ENCODE measurements around the gene ANAPC1.
A peak's percentile ranks its signal among the peaks of the same experiment; 100 is the strongest.
"Not testable (repeated sequence)": the region's sequence is repeated elsewhere in the genome, so short reads cannot be mapped to it uniquely, and the experiment has no call there.

Gene ANAPC1

DNA sequence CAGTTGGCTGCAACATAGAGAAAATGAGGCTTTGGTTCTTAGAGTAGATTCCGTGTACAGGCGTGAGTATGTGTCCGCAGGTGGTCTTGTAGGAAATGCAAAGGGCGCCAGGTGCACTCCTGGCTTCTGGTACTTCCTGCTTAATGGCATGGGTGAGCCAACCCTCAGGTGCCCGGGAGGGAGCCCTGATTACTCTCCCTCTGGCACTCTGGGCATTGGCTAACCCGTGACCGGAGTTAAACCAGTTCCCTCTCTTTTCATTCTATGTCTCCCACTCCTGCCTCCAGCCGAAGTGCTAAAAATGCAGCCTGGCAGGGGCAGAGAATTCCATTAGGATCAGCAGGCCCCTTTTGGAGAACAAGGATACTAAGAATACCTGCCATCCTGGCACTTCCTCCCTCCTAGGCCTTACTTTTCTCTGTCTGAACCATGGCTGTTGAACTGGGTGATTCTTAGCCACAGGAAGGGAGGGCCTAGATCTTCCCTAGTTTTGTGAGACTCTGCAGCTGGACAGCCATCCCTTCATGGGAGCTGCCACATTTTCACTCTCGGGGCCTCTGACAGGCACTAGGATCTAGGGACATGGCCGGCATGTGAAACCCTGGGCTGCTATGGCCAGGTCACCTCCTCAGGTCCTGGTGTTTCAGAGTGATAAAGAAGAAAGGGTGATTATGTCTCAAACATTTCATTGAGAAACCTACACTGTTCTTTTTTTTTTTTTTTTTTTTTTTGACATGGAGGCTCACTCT, 20.9 kb upstream of the ANAPC1 start:
- no peak for DNase-seq (ENCODE audit: low read depth in 2 of 2, low spot score in 1 of 2)

- no peak for DNase-seq (ENCODE audit: low read depth in 2 of 2, low spot score in 1 of 2)
Observed at GRCh38 chr2:111903930-111904439, 20.0 kb upstream of the ANAPC1 start.

GRCh38 chr2:111903516-111903915, 19.5 kb upstream of the ANAPC1 start:
- no peak for DNase-seq (ENCODE audit: low read depth in 2 of 2, low spot score in 1 of 2)

GRCh38 chr2:111900859-111901258, 16.9 kb upstream of the ANAPC1 start:
- DNase-seq (ENCODE audit: low read depth in 2 of 2, low spot score in 1 of 2) = no peak

DNA sequence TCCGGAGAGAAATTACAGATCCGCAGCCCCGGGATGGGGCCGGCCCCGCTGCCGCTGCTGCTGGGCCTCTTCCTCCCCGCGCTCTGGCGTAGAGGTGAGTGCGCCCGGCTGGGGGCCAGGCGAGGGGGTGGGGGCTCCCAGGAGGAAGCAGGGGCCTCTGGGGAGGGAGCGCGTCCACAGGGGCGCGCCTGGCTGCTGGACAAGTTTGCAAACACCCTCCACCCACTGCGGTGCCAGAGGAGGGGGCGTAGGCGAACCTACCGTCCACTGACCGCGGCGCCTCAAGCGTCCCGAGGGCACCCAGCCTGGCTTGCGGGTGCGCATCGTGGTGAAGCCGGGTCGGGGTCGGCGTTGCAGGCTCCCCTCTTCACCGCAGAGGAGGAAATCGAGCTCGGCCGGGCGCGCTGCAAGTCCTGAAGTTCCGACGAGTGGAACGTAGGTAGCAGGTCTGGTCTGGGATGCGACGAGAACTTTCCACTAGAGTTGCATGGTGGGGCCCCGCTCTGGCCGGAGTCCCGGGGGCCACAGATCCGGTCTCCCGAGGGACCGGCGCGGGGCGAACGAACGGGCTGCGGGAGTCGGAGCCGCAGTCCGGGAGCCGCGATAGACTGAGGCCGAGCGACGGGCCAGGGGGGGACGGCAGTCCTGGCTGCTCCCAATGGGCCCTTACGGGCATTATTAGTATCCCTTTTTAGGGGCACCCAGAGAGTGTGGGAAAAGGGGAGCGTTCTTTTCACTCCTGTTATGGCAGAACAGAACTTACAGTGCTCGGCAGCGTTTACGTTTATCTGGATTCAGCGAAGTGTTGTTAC, 14.9 kb upstream of the ANAPC1 start:
- DNase-seq (ENCODE audit: low read depth in 2 of 2, low spot score in 1 of 2) = no peak

- peak in 1 of 2 donors; percentile 19 for DNase-seq (ENCODE audit: low read depth in 2 of 2, low spot score in 1 of 2)
Observed at GRCh38 chr2:111897924-111898702, 14.1 kb upstream of the ANAPC1 start, which contains the start of gene MERTK. MERTK (plus strand) TSS chr2:111898607; CDS start chr2:111898736, 129 bp downstream.

DNA sequence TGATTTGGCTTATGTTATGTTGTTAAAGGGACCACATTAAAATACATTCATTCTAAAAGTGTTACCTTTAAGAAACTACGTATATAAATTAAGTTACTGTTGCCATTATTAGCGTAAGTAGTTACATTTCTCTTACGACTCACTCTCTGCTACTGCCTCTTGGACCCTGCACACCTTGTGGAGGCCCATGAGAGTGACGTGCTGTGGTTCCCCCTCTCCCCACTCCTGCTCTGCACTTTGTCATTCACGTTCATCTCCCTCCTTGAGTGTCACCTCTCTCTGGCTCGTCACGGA, 13.6 kb upstream of the ANAPC1 start:
- no peak for DNase-seq (ENCODE audit: low read depth in 2 of 2, low spot score in 1 of 2)

DNA sequence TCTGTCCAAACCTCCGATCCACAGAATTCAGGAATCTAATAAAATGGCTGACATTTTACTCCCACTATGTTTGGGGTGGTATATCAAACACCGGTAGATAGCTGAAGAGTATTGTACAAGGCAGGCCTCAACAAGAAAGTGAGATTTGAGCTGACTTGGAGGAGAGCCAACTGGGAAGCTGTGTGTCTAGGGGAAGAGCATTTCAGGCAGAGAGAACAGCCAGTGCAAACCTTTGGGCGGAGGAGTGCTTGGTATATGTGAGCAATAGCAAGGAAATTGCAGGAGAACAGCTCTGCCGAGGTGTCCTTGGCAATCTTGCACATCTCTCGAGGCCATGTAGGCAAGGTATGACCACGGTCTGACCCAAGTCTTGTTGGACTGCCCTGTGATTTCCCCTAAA, 12.6 kb upstream of the ANAPC1 start:
- no peak for DNase-seq (ENCODE audit: low read depth in 2 of 2, low spot score in 1 of 2)

- no peak for DNase-seq (ENCODE audit: low read depth in 2 of 2, low spot score in 1 of 2)
Observed at GRCh38 chr2:111896024-111896423, 12.0 kb upstream of the ANAPC1 start.

DNA sequence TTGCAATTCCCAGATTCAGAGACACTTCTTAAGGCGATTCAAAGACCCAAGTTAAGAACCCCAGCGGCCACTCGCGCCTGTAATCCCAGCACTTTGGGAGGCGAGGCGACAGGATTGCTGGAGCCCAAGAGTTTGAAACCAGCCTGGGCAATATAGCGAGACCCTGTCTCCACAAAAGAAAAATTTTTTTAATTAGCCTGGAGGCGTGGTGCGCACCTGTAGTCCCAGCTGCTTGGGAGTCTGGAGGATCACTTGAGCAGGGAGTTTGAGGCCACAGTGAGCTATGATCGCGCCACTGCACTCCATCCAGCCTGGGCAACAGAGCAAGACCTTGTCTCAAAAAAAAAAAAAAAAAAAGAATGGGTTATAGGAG, 585 bp upstream of the ANAPC1 start:
- no peak for DNase-seq (ENCODE audit: low read depth in 2 of 2, low spot score in 1 of 2)

DNA sequence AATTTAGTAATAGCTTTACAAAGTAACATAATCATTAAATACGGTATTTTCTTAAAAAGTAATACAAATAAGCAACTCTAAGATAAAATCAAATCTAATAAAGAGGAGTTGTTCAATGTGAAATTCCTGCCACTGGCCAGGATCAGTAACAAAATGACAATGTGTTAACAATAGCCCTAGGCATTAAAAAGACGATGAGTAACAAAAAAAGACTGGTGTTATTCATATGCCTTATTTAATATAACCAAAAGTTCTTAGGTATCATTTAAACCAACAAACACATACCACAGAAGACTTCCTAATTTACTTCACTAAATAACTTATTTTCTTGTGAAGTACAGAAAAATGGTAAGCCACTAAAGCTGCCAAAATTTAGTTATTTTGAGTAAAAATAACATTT, 11.2 kb downstream of the ANAPC1 start:
- DNase-seq (ENCODE audit: low read depth in 2 of 2, low spot score in 1 of 2) = not testable (repeated sequence)

GRCh38 chr2:111865124-111865523, 18.9 kb downstream of the ANAPC1 start:
- DNase-seq (ENCODE audit: low read depth in 2 of 2, low spot score in 1 of 2) = not testable (repeated sequence)

DNA sequence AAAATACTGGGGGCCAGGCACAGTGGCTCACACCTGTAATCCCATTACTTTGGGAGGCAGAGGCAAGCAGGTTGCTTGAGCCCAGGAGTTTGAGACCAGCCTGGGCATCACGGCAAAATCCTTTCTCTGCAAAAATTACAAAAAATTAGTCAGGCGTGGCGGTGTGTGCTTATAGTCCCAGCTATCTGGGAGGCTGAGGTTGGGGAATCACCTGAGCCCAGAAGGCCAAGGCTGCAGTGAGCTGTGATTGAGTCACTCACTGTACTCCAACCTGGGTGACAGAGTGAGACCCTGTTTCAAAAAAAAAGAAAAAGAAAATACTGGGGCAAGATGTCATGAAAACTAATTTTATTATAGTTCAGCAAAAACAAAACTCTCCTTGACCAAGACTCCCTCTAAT, 24.0 kb downstream of the ANAPC1 start:
- not testable (repeated sequence) for DNase-seq (ENCODE audit: low read depth in 2 of 2, low spot score in 1 of 2)

DNA sequence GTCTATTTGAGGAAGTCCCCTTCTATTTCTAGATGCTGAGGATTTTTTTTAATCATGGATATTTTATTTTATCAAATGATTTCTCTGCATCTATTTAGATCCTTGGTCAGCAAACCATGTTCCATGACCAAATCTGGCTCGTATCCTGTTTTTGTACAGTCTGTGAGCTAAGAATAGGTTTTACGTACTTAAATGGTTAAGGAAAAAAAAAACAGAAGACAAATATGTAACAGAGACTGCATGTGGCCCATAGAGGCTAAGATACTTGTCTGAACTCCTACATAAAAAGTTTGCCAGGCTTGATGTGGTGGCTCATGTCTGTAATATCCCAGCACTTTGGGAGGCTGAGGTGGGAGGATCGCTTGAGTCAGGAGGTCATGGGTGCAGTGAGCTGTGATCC, 31.4 kb downstream of the ANAPC1 start:
- DNase-seq (ENCODE audit: low read depth in 2 of 2, low spot score in 1 of 2) = not testable (repeated sequence)

- DNase-seq (ENCODE audit: low read depth in 2 of 2, low spot score in 1 of 2) = not testable (repeated sequence)
Observed at GRCh38 chr2:111850646-111851045, 33.3 kb downstream of the ANAPC1 start.

DNA sequence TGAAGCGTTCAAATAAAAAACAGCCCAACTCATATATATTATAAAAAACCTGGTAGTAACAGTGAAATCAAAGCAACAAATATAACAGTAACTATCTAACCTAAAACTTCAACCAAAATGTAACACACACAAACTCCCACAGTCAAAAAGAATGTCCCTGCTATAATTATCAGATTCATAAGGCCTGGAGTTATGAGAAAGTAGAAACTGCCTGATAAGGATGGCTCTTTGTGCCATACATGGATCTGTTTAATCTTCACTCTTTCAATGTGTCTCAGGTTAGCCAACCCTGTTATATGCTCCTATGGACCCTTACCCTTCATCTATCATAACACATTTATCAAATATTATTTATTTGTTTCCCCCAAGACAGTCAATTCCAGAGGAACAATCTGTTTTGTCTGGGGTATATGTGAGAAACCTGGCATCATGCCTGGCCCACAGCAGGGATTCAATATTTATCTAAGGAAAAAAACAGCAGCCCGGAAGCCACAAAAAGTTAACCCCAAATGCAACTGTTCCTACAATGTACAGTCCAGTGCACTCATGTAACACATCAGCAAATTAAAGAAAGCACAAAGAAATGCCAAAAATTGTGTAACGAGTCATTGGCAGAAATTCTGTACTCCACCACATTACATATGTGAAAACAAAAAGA, 44.2 kb downstream of the ANAPC1 start:
- DNase-seq (ENCODE audit: low read depth in 2 of 2, low spot score in 1 of 2) = not testable (repeated sequence)

DNA sequence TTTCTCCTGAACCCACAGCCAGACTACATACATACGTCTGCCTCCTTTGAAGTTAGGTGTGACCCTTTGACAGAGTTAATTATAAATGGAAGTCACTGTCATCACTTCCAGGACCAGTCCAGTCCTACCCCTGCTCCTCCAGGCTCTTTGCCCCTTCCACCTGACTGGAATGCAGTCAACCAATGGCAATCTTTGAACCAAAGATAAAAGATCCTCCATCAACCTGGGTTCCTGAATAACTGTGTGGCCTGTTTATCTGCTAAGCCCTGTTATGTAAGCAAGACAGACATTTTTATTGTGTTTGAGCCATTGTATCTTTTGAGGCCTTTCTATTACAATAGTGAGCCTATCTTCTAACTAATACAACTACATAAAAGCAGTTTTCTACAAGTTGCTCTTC, 45.0 kb downstream of the ANAPC1 start:
- not testable (repeated sequence) for DNase-seq (ENCODE audit: low read depth in 2 of 2, low spot score in 1 of 2)

DNA sequence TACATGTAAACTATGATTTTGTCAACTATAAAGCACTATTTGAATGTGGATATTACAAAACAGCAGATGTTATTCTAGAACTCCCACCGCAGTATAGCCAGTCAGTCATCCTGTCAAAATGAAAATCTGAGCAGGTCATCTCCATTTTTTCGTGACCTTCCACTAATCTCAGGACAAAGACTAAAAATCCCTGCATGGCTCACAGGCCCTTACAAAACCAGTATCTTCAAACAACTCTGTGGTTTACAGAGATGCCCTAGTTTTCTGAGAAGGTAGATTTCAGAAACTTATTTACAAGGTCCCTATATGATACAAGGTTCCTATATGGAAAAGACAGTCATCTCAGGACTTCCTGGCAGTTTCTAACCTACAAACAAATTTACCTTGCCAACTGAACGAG, 49.8 kb downstream of the ANAPC1 start:
- not testable (repeated sequence) for DNase-seq (ENCODE audit: low read depth in 2 of 2, low spot score in 1 of 2)

- not testable (repeated sequence) for DNase-seq (ENCODE audit: low read depth in 2 of 2, low spot score in 1 of 2)
Observed at GRCh38 chr2:111830479-111830878, 53.5 kb downstream of the ANAPC1 start.

DNA sequence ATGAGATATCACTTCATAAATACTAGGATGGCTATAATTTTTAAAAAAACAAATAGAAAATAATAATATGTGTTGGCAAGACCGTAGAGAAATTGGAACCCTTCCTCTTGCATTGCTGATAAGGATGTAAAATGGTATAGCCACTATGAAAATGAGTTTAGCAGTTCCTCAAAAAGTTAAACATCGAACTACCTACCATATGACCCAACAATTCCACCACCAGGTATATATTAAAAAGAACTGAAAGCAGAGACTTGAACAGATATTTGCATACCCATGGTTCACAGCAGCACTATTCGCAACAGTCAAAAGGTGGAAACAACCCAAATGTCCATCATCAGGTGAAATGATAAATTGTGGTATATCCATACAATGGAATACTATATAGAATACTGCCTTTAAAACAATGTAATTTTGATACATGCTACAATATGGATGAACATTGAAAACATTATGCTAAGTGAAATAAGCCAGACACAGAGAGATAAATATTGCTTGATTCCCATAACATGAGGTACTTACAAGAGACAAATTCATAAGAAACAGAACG, 55.7 kb downstream of the ANAPC1 start:
- not testable (repeated sequence) for DNase-seq (ENCODE audit: low read depth in 2 of 2, low spot score in 1 of 2)

Data from stimulated activated CD8-positive, alpha-beta memory T cell treated with anti-CD3 and anti-CD28 coated beads, Interleukin-4, amount 100 ng/mL, for 1 hour (primary cell).